Kidney epithelial cell (primary cell): ENCODE measurements around the gene PLEKHA5. TPM values are rescaled to one million over a fixed set of nuclear protein-coding genes. Genes with fewer than 3 reads are reported as not detected.

Source experiments
- DNase-seq: peaks from one replicate; pipeline ENCODE4 v3.0.0-alpha.2; 2010; ENCODE audit warnings: low read depth
- H3K27me3 ChIP-seq: 2 replicates; pipeline ENCODE4 v1.6.0; 2011; ENCODE audit warnings: low read length; ENCODE audit not compliant: control insufficient read depth, insufficient read depth
- H3K36me3 ChIP-seq: 2 replicates; pipeline ENCODE4 v1.5.1; 2011; ENCODE audit warnings: low read length; ENCODE audit not compliant: control insufficient read depth, insufficient read depth
- H3K4me3 ChIP-seq: 2 replicates; pipeline ENCODE4 v1.5.1; 2011; ENCODE audit warnings: low read depth, mild to moderate bottlenecking, control low read depth, low read length
- CTCF ChIP-seq: IDR thresholded peaks from 2 replicates; pipeline ENCODE4 v1.5.1; 2011; ENCODE audit warnings: mild to moderate bottlenecking, moderate library complexity, low read length, control low read depth, inconsistent platforms; ENCODE audit not compliant: insufficient read depth, poor library complexity, severe bottlenecking
- total RNA-seq: library from RNA; depleted of rRNA; stranded (reverse); fragments of >200 nt; gene quantifications from 2 replicates; pipeline ENCODE4 v1.2.3, GENCODE V29; 2015

PLEKHA5 gene
- total RNA-seq, 1 donor from 2014 or later = 21.9 TPM

- no peak for DNase-seq
- Histone ChIP-seq H3K36me3 (no peaks in the 10 kb centered on the region), H3K27me3 (no peaks in the 10 kb centered on the region), H3K4me3 (no peak overlapping the region)
- no peak for TF ChIP-seq CTCF
These were observed 21.8 kb upstream of the PLEKHA5 start for GRCh38 chr12:19107750-19108149.

DNA sequence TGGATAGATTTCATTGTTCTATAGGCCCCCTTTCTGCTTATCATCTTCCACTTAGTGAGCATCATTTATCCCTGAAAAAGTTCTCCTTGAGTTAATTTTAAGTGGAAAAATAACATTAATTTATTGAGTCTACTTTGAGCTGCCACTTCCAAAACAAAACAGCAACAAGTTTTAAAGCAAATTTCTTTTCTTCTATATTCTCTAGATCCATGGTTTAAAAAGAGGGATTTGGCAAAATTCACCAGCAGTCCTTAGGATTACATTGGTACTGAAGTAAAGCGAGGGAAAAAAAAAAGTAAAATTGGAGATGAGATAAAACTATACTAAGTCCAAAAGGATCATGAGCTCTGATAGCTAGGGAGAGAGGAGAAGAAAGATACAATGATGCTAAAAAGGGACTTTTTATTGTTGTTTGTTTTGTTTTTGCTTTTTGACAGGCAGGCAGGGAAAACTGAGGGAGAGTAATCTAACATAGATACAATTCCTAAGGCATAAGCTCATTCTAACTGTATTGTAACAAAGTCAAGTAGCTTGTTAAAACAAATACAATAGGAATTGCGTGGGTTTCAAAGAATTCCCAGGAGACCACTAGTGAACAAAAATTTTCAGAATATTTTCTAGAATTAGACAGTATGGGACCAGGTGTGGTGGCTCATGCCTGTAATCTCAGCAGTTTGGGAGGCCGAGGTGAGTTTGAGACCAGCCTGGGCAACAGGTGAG, 19.2 kb upstream of the PLEKHA5 start:
- Histone ChIP-seq H3K36me3 (no peaks in the 10 kb centered on the region), H3K4me3 (no peak overlapping the region), H3K27me3 (no peaks in the 10 kb centered on the region)
- TF ChIP-seq CTCF = no peak
- DNase-seq = no peak

- DNase-seq = no peak
- Histone ChIP-seq H3K36me3 (no peaks in the 10 kb centered on the region), H3K4me3 (no peak overlapping the region), H3K27me3 (no peaks in the 10 kb centered on the region)
- no peak for TF ChIP-seq CTCF
These were observed 16.1 kb upstream of the PLEKHA5 start for GRCh38 chr12:19113464-19113863.

DNA sequence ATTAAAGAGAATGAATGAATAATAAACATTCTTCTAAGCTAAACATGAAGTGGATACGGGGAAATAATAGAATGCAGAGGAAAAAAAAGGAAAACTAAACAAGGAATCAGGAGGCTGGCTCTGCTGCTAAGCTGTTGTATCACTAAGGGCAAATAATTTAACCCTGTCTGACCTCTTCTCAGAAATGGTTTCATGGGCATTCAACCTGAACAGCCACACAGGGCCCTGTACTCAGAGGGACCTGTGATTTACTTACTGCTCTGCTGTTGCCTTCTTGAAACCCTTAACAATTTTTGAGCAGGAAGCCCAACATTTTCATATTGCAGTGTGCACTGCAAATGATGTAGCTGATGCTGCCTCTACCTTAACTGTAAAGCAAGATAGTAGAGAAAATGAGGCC, 14.2 kb upstream of the PLEKHA5 start:
- no peak for TF ChIP-seq CTCF
- Histone ChIP-seq H3K36me3 (no peaks in the 10 kb centered on the region), H3K27me3 (no peaks in the 10 kb centered on the region), H3K4me3 (no peak overlapping the region)
- DNase-seq = no peak

- Histone ChIP-seq H3K4me3 (no peak overlapping the region), H3K27me3 (no peaks in the 10 kb centered on the region), H3K36me3 (no peaks in the 10 kb centered on the region)
- no peak for DNase-seq
- TF ChIP-seq CTCF = no peak
These were observed 10.1 kb upstream of the PLEKHA5 start for GRCh38 chr12:19119440-19119839.

DNA sequence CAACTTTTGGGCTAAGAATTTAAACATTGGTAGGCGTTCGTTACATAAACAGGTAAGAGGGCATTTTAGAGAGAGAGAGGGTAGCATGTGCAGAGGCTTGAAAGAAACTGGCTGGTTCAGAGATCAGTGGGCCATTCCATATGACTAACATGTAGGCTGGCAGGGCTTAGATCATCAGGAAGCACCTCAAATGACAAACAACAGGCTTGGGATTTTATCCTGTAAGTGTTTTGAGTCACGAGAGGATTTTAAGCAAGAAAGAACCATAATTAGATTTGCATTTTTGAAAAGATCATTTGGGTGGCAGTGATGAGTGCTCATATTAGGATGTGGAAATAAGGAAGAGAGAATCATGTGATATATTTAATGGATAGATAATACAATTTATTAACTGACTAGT, 8.7 kb upstream of the PLEKHA5 start:
- TF ChIP-seq CTCF = no peak
- no peak for DNase-seq
- no peaks in the 10 kb centered on the region for H3K27me3 ChIP-seq
- H3K36me3 ChIP-seq = no peaks in the 10 kb centered on the region
- no peak overlapping the region for H3K4me3 ChIP-seq
